PC-9 (cell line): ENCODE results near the gene PALM.

Experiments used
- CTCF ChIP-seq: fragments of 200-600 bp; sonication (generic); conservative IDR thresholded peaks from 2 replicates; pipeline ENCODE4 v1.6.1; 2017; ENCODE audit warnings: mixed run types, antibody characterized with exemption, mild to moderate bottlenecking, moderate library complexity
- EZH2 ChIP-seq: fragments of 200-600 bp; sonication (generic); IDR thresholded peaks from 2 replicates; pipeline ENCODE4 v1.8.0; 2017; ENCODE audit warnings: antibody characterized with exemption, low read depth

- TF ChIP-seq CTCF (no peak), EZH2 (no peak)
These were observed 64.1 kb downstream of the PALM start for GRCh38 chr19:772730-773436.
